GM18498 (cell line): ENCODE data around the gene NRTN.
"Not testable (repeated sequence)": the region's sequence is repeated elsewhere in the genome, so short reads cannot be mapped to it uniquely, and the experiment has no call there.

Source experiments
- ATAC-seq: cut with Tn5 transposase; IDR thresholded peaks from one replicate; pipeline ENCODE4 v1.9.1; 2021; ENCODE audit warnings: mild to moderate bottlenecking, moderate library complexity; ENCODE audit not compliant: unreplicated experiment

Gene NRTN

DNA sequence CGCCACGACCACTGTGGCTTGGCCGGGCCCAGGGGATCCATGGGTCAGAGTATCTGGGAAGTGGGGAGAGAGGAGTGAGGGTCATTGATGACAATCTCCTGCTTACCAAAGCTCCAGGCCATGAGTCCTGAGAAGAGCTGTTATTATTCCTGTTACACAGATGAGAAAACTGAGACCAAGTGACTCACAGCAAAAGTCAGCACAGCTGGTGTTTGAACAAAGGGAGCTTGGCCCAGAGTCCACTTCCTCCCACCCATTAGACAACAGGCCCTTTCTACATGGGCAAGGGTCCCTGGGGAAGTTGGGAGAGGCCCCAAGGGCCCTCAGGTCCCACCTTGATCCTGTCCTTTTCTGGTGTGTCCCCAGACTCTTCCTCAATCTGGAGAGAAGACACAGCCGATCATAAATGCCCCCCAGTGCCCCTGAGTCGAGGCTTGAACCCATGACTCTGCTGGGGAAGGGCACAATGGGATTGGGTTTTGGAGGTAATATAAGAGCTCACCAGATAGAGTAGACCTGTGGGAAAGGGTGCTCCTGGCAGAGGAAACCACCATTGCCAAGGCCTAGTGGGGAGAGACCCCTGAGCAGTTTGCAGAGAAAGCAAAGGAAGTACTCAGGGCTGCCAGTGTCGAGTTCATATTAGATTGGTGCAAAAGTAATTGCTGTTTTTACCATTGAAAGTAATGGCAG, 27.8 kb downstream of the NRTN start:
- ATAC-seq: no peak

DNA sequence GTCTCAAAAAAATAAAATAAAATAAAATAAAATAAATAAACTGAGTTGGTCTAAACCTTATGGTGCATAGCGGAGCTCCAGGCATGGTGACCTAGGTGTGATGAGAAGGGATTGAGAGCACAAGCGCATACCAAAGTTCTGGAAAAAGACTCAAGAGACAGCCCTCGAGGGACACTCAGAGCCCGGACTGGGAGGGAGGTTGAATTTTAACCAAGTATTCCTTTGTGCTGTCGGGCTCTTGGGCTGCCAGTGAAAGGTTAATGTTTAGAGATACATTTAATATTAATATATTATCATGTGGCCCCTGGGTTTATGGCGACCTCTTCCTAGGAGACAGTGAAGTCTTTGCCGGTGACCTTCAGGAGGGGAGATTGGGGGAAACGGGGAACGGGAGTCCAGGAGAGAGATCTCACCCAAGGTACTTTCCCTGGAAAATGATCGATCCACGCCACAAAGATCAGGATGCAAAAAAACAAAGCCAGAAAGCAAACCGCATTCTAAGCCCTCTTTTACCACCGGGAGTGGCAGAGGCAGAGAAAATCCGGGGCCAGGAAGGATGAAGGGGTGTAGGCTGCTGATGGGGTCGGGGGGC, 33.0 kb downstream of the NRTN start:
- ATAC-seq: no peak

DNA sequence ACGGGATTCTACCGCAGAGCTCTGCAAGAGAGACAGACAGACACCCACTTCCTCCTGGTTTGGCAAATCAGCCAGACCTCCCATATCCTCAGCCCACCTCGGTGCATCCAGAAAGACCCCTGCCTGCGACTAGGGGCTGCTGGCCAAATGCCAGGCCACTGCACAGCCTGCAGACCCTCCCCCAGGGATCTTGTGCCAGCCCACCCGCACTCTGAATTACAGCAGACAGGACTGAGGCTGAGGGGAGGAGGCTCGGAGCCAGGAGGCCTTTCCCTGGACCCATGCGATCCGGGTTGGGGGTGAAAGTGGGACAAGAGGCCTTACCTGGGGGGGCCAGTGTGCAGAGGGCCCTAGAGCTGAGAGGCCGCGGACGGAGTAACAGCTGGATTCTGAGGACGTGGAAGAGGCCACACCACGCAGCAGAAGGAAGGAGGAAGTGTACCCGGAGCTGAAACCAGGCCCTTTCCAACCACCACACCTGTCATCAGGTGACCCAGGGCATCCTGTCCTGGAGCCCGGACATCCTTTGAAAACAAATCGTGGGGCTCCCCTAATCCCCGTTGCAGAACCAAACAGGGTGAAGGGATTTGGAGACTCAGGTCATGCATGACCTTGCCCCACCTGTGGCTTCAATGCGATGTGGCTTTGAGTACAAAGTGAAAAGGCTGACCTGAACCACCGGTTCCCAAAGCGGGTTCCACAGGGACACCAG, 33.6 kb downstream of the NRTN start:
- no peak for ATAC-seq

DNA sequence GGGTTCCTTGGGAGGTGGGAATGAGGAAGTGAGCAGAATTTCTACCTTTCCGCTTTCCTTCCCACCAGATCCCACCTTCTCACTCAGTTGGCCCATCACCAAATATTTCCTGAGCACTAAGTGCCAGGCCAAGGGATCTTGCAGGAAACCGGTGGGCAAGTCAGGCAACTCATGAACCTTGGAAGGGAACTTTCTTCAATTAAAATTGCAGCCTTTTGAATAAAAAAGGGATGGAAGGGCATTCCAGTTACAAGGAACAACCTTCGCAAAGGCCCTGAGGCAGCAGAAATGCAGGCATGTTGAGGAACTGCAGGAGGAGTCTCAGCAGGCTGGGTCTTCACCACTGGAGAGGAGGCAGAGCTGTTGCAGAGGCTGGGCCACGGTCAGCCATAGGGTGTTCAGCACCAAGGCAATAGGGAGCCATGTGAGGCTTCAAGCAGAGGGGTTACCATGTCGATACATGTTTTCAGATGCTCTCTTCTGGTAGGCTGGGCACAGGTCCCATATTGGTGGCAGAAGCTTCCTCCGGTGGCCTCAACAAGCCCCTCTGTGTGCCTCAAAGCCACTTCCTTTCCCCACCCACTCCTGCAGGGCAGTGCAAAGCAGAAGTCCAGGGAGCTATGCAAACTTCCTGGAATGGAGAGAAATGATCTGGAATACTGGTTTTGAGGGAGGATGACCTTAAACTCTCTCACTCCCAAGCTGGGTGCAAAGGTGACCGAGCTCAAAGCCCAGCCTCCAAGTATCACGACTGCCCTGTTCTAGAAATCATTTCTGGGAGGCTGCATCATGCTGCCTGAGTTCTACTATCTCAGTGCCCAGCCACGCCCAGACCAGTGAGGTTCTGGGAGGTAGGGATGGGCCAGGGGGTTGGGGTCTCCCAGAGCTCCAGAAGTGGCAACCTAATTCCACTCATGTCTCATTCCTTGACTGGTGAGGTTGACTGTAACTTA, 34.5 kb downstream of the NRTN start, which contains the start of gene FUT6:
FUT6 (minus strand) TSS at position 638 of the 953 bp plus-strand sequence. CDS start 7,135 bp downstream, outside the sequence.
- ATAC-seq: no peak

DNA sequence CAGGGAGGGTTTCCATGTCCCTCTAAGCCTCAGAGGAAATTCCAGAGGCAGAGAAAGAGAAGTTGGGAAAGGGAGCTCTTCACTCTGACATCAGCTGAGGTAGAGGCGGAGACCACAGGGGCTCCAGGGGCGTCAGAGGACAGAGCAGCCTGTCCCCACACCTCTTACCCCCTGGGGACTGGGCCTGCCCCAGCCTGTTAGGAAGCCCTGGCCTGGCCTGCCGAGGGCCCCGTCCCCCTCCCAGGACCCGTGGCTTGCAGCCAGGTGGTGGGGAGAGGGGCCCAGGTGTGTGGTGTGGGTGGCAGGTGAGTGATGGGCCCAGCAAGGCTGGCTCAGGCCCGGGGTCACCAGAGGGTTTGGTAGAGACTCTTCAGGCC, 36.9 kb downstream of the NRTN start:
- not testable (repeated sequence) for ATAC-seq

DNA sequence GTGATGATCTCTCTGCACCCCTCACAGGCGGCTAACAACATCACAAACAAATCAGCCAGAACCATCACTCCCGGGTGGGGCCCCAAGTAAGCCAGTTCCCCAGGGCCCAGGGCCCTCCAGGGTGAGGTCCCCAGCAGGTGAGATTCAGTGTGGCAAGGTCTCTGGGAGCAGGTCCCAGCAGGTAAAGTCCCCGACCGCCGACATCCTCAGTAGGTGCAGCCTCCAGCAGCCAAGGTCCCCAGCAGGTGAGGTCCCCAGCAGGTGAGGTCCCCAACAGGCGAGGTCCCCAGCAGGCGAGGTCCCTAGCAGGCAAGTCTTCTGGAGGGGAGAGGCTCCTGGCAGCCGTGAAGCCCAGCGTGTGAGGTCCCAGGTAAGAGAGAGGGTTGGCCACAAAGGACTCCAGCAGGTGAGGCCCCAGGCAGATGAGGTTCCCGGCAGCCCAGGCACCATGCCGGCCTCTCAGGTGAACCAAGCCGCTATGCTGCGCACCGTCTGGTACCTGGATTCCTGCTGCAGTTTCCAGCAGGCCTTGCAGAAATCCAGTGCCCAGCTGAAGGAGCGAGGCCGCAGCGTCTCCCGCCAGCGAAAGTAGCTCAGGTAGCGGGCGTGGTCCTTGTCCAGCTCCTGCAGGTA, 38.5 kb downstream of the NRTN start:
- ATAC-seq: no peak

DNA sequence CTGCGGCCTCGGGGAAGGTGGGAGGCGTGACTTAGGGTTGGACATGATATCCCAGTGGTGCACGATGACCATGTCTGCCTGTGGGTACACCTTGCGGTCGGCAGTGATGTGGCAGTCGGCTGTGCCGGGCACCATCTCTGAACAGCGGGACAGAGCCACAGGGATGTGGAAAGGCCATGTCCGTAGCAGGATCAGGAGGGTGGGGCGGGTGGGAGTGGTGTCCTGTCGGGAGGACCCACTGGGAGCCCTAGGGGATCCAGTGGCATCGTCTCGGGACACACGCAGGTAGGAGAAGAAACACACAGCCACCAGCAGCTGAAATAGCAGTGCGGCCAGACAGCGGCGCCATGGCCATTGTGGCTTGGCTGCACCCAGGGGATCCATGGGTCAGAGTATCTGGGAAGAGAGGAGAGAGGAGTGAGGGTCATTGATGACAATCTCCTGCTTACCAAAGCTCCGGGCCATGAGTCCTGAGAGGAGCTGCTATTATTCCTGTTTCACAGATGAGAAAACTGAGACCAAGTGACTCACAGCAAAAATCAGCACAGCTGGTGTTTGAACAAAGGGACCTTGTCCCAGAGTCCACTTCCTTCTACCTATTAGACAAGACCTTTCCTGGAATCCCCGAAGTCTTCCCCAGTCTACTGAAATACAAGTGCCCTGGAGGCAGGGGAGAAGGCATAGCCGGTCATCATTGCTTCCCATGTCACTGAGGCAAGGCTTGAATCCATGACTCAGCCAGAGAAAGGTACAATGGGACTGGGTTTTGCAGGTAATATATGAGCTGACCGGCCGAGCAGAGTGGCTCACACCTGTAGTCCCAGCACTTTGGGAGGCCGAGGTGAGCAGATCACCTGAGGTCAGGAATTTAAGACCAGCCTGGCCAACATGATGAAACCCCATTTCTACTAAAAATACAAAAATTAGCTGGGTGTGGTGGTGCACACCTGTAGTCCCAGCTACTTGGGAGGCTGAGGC, 39.9 kb downstream of the NRTN start:
- no peak for ATAC-seq

DNA sequence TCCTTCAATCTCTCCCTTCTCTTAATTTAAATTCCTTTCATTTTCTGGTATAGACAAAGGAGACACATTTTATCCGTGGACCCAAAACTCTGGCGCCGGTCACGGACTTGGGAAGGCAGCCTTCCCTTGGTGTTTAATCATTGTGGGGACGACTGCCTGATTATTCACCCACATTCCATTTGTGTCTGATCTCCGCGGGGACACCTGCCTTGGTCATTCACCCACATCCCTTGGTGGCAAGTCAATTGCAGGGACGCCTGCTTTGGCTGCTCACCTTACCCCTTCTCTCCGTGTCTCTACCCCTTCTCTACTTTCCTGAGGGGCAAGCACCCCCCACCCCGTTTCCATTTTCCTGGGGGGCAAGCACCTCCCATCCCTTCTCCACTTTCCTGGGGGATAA, 43.0 kb downstream of the NRTN start:
- ATAC-seq: not testable (repeated sequence)

DNA sequence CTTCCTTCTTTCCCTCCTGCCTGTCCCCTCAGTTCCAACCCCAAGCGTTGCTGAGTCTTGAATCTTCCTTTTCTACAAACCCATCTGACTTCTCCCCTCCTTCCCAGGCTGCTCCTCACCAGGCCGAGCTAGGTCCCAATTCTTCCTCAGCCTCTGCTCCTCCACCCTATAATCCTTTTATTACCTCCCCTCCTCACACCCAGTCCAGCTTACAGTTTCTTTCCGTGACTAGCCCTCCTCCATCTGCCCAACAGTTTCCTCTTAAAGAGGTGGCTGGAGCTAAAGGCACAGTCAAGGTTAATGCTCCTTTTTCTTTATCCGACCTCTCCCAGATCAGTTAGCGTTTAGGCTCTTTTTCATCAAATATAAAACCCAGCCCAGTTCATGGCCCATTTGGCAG, 43.8 kb downstream of the NRTN start:
- ATAC-seq: not testable (repeated sequence)

DNA sequence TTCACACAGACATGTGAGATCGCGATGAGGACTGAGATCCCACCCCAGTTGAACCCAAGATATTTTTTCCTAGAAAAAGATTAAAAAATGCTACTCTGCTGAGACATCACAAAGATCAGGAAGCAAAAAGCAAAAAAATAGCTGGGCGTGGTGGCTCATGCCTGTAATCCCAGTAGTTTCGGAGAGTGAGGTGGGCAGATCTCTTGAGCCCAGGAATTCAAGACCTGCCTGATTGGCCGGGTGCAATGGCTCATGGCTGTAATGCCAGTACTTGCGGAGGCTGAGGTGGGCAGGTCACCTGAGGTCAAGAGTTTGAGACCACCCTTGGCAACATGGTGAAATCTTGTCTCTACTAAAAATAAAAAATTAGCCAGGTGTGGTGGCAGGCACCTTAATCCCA, 45.3 kb downstream of the NRTN start:
- no peak for ATAC-seq

DNA sequence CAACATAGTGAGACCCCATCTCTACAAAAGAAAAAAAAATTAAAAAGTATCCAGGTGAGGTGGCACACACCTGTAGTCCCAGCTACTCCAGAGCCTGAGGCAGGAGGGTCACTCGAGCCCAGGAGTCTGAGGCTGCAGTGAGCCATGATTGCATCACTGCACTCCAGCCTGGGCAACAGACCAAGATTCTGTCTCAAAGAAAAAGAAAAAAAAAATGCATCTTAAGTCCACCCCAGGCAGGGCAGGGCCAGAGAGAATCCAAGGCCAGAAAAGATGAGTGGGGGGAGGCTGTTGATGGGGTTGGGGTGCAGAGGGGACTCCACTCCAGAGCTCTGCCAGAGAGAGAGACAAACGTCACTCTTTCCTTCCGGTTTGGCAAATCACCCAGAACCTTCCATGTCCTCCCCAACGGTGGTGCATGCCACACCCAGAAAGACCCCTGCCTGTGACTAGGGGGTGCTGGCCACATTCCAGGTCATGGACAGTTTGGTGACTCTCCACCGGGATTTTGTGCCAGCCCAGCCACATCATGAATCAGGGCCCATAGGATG, 46.0 kb downstream of the NRTN start:
- ATAC-seq: no peak

DNA sequence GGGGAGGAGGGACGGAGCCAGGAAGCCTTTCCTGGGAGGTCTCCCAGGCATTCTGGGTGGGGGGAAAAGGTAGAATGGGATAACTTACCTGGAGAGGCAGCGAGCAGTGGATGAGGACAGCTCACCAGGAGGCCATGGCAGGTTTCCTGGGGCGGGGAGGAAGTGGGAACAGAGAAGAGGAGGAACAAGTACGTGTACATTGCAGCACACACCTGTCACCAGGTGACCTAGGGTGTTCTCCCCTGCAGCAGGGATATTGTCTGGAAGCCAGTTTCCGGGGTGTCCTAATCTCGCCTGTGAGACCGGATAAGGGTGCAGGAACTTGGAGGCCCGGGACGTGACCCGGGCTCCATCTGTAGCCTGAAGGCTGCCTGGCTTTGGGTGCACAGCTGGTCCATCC, 46.4 kb downstream of the NRTN start, which contains the start of gene FUT3:
FUT3 (minus strand) TSS at position 148 of the 400 bp plus-strand sequence.
- ATAC-seq: no peak

DNA sequence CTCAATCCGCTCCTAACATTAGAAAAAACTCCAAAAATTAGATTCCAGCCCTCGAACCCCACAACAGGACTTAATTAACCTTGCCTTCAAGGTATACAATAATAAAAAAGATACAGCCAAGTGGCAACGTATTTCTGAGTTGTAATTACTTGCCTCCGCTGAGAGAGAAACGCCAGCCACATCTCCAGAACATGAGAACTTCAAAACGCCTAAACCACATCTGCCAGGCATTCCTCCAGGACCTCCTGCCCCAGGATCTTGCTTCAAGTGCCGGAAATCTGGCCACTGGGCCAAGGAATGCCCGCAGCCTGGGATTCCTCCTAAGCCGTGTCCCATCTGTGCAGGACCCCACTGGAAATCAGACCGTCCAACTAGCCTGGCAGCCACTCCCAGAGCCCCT, 49.3 kb downstream of the NRTN start:
- not testable (repeated sequence) for ATAC-seq

DNA sequence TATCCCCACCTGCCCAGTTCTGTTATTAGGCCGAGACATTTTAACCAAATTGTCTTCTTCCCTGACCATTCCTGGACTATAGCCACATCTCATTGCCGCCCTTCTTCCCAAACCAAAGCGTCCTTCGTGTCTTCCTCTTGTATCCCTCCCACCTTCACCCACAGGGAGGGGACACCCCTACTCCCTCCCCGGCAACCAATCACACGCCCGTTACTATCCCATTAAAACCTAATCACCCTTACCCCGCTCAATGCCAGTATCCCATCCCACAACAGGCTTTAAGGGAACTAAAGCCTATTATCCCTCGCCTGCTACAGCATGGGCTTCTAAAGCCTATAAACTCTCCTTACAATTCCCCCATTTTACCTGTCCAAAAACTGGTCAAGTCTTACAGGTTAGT, 50.3 kb downstream of the NRTN start:
- not testable (repeated sequence) for ATAC-seq

DNA sequence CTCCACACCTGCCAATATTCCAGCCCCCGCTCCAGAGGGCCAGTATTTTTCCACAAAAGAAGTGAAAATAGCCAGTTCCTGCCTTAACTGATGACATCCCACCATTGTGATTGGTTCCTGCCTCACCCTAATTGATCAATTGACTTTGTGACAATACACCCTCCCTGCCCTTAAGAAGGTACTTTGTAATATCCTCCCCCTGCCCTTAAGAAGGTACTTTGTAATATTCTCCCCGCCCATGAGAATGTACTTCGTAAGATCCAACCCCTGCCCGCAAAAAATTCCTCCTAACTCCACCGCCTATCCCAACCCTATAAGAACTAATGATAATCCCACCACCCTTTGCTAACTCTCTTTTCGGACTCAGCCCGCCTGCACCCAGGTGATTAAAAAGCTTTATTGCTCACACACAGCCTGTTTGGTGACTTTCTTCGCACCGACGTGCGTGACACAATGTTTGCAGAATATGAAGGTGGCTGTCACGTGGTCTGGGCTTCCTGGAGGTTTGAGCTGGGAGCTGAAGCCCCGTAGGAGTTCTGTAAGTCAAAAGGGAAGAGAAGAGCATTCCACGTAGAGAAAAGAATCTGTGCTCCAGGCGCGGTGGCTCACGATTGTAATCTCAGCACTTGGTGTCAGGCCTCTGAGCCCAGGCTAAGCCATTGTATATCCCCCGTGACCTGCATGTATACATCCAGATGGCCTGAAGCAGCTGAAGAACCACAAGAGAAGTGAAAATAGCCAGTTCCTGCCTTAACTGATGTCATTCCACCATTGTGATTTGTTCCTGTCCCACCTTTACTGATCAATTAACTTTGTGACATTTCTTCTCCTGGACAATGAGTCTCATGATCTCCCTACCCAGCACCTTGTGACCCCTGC, 52.6 kb downstream of the NRTN start:
- no peak for ATAC-seq

DNA sequence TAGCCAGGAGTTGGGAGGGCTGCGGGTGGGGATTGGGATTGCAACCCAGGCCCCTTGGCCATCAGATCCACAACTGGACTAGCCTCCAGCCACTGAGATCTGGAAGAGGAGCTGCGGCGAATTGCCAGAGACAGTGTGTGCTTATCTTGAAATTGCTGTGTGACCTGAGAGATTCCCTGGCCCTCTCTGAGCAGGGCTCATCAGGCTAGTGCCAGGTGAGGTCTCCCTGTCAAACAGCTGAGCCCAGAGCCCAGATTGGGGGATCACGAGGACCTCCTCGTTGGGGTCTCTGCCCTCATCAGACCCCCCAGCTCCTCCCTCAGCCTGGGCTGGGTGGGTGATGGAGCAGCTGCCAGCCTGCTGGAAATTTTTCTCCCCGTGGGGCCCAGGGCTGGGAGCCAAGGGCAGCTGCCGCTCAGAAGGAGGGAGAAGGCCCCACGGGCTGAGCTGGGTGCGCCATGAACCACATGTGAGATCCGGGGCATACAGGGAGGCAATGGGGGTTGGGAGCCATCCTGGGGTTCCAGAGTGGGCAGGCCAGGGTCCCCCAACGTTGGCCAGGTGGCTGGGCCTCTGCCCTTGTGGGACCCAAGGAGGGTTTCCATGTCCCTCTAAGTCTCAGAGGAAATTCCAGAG, 58.3 kb downstream of the NRTN start:
- ATAC-seq: no peak

DNA sequence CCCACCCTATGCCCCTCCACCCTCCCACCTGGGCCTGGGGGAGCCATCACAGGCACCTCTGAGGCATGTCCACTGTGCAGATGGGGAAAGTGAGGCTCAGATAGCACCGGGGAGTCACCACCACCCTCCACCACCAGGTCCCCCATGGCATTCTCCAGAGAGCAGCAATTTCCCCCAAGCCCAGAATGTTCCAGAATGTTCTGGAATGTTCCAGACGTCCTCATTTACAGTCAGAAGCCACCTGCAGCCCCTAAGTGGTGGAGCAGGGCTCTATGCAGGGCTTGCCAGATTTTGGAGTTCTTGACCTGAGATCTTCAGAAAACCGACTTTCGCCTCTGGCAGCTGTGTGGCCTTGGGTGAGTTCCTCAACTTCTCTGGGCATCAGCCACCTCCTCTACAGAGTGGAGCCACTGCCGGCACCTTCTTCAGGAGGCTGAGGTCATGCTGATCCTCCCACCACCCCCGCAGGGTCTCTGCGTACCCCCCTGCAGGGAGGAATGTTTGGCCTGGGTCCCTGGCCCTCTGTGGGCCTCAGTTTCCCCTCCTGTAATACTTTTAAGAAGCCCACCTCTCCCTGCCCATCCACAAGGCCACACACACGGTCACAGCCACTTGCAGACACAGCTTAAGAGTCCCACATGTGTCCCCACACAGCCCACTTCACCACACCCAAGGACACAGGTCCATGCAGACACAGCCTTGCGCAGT, 59.3 kb downstream of the NRTN start:
- no peak for ATAC-seq
